HFFc6 (cell line): ENCODE results near the gene FGF12. TPM values are rescaled to one million over a fixed set of nuclear protein-coding genes. Genes with fewer than 3 reads are reported as not detected.
"Not testable (repeated sequence)": the region's sequence is repeated elsewhere in the genome, so short reads cannot be mapped to it uniquely, and the experiment has no call there.

Experiments used
- DNase-seq: peaks from one replicate; pipeline ENCODE4 v3.0.0-alpha.2; 2018
- H3K27ac Mint-ChIP-seq: 2 replicates; pipeline ENCODE4 v1.8.0; 2020; ENCODE audit warnings: mild to moderate bottlenecking, mixed read lengths
- H3K27me3 Mint-ChIP-seq: 2 replicates; pipeline ENCODE4 v1.8.0; 2021; ENCODE audit warnings: mild to moderate bottlenecking, moderate library complexity, mixed read lengths; ENCODE audit not compliant: insufficient read depth
- H3K36me3 Mint-ChIP-seq: 2 replicates; pipeline ENCODE4 v1.8.0; 2021; ENCODE audit warnings: low read depth, mixed read lengths
- H3K4me1 Mint-ChIP-seq: 2 replicates; pipeline ENCODE4 v1.8.0; 2020; ENCODE audit warnings: low read depth, mixed read lengths
- H3K4me3 Mint-ChIP-seq: 2 replicates; pipeline ENCODE4 v1.8.0; 2020; ENCODE audit warnings: mild to moderate bottlenecking, moderate library complexity, mixed read lengths
- H3K9me3 Mint-ChIP-seq: 2 replicates; pipeline ENCODE4 v1.8.0; 2020; ENCODE audit warnings: mild to moderate bottlenecking, mixed read lengths
- CTCF ChIP-seq: fragments of 200-600 bp; sonication (generic); IDR thresholded peaks from 2 replicates; pipeline ENCODE4 v1.5.0; 2021; ENCODE audit warnings: antibody characterized with exemption, mild to moderate bottlenecking
- total RNA-seq, 6 experiments: library from RNA; stranded (reverse); fragmentation: NEBNext Ultra II Directional; extraction: Animal tissue kit (Norgen Biotek cat#: 25700); gene quantifications; 2 replicates in 1 of 6; 3 replicates in 5 of 6; pipeline ENCODE4 v1.2.3, GENCODE V29; 2021

FGF12 gene
- total RNA-seq, 6 experiments from 2014 or later = not detected

- Mint-ChIP-seq H3K4me3 (no peak overlapping the region), H3K27ac (no peak overlapping the region), H3K9me3 (peaks cover 36% of the 10 kb centered on the region), H3K36me3 (no peaks in the 10 kb centered on the region), H3K27me3 (no peaks in the 10 kb centered on the region; the same call in 1 of the 2 replicates), H3K4me1 (no peaks in the 10 kb centered on the region)
- DNase-seq = no peak
- TF ChIP-seq CTCF = no peak
Measured at GRCh38 chr3:192597506-192597905, 129.8 kb downstream of the FGF12 start.

- Mint-ChIP-seq H3K27ac (no peak overlapping the region), H3K36me3 (no peaks in the 10 kb centered on the region), H3K9me3 (no peaks in the 10 kb centered on the region), H3K27me3 (no peaks in the 10 kb centered on the region), H3K4me1 (no peaks in the 10 kb centered on the region), H3K4me3 (no peak overlapping the region)
- no peak for TF ChIP-seq CTCF
- DNase-seq = no peak
Measured at GRCh38 chr3:192578729-192579128, 148.6 kb downstream of the FGF12 start.

GRCh38 chr3:192577811-192578210, 149.5 kb downstream of the FGF12 start:
- no peak overlapping the region for H3K4me3 Mint-ChIP-seq
- H3K27me3 Mint-ChIP-seq = no peaks in the 10 kb centered on the region
- TF ChIP-seq CTCF = no peak
- H3K36me3 Mint-ChIP-seq = no peaks in the 10 kb centered on the region
- H3K4me1 Mint-ChIP-seq = no peaks in the 10 kb centered on the region
- no peak for DNase-seq
- no peaks in the 10 kb centered on the region for H3K9me3 Mint-ChIP-seq
- no peak overlapping the region for H3K27ac Mint-ChIP-seq

GRCh38 chr3:192577271-192577670, 150.1 kb downstream of the FGF12 start:
- Mint-ChIP-seq H3K9me3 (no peaks in the 10 kb centered on the region), H3K4me1 (no peaks in the 10 kb centered on the region), H3K27me3 (no peaks in the 10 kb centered on the region), H3K4me3 (no peak overlapping the region), H3K36me3 (no peaks in the 10 kb centered on the region), H3K27ac (no peak overlapping the region)
- no peak for DNase-seq
- no peak for TF ChIP-seq CTCF

GRCh38 chr3:192576704-192577103, 150.6 kb downstream of the FGF12 start:
- H3K4me1 Mint-ChIP-seq = not testable (repeated sequence)

GRCh38 chr3:192575879-192576506, 151.3 kb downstream of the FGF12 start:
- Mint-ChIP-seq H3K9me3 (no peaks in the 10 kb centered on the region), H3K4me3 (no peak overlapping the region), H3K27me3 (no peaks in the 10 kb centered on the region), H3K36me3 (no peaks in the 10 kb centered on the region), H3K27ac (no peak overlapping the region), H3K4me1 (peaks cover 8% of the 10 kb centered on the region)
- DNase-seq = no peak
- no peak for TF ChIP-seq CTCF

More at GRCh38 chr3:192576704-192577103, 150.6 kb downstream of the FGF12 start:
- H3K4me3 Mint-ChIP-seq, H3K36me3 Mint-ChIP-seq, H3K27ac Mint-ChIP-seq, H3K27me3 Mint-ChIP-seq, DNase-seq, H3K9me3 Mint-ChIP-seq: not testable (repeated sequence)
